PC-9 (cell line): ENCODE measurements around the gene KLHL35.

Source experiments
- CTCF ChIP-seq: fragments of 200-600 bp; sonication (generic); conservative IDR thresholded peaks from 2 replicates; pipeline ENCODE4 v1.6.1; 2017; ENCODE audit warnings: mixed run types, antibody characterized with exemption, mild to moderate bottlenecking, moderate library complexity
- EZH2 ChIP-seq: fragments of 200-600 bp; sonication (generic); IDR thresholded peaks from 2 replicates; pipeline ENCODE4 v1.8.0; 2017; ENCODE audit warnings: antibody characterized with exemption, low read depth

DNA sequence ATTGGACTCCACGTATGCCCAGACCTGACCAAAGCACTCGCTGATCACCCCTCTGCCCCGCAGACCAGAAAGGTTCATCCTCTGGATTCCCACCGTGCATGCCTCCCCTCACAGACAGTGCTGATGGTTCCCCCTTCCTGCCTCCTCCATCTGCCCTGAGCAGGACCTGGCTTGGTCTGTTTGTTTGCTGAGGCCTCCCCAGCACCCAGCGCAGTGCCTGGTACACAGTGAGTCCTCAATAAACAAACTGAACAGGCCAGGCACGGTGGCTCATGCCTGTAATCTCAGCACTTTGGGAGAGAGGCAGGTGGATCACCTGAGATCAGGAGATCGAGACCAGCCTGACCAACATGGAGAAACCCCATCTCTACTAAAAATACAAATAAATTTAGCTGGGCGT, 57.4 kb downstream of the KLHL35 start:
- TF ChIP-seq CTCF (no peak), EZH2 (no peak)
